K562 (cell line): ENCODE measurements around the gene INHBE. TPM values are rescaled to one million over a fixed set of nuclear protein-coding genes. Genes with fewer than 3 reads are reported as not detected.

Experiments
- ATAC-seq: fragments of 200-7000 bp; cut with Tn5 transposase; 3 replicates; pipeline ENCODE4 v1.9.1; 2020; ENCODE audit warnings: moderate library complexity
- BruUV-seq: library from RNA; stranded (reverse); fragments of 400-500 nt; replicated peaks from 2 replicates; lab custom pipeline; 2021; lab: Mats Ljungman, UMichigan
- CTCF ChIA-PET: fragments of 300-600 bp; formaldehyde crosslinking; extraction: SDS; loops from one replicate; lab custom pipeline; 2021; ENCODE audit warnings: low intra/inter-chr PET ratio; lab: Yijun Ruan, JAX
- POLR2A ChIA-PET: fragments of 300-600, 350-650 bp; sonication (Branson Sonifier 250); formaldehyde crosslinking; extraction: SDS; loops from one replicate; lab custom pipeline; 2021; ENCODE audit warnings: antibody characterized with exemption, inconsistent platforms; lab: Yijun Ruan, JAX
- DNase-seq, 4 experiments: peaks; one replicate each; pipeline versions ENCODE4 v3.0.0 to v3.0.0-alpha.2; 2011 to 2018; ENCODE audit warnings: low spot score in 3 of 4, mixed read lengths in 3 of 4; ENCODE audit errors: extremely low read depth in 1 of 4
- FAIRE-seq: peaks from 2 replicates; lab custom pipeline; 2011; peaks lifted over from hg19 to GRCh38; lab: Jason Lieb, UNC
- H2AFZ ChIP-seq: 2 replicates; pipeline ENCODE4 v1.6.0; 2011; ENCODE audit warnings: low read depth, low read length, control low read depth, inconsistent platforms
- H3K27ac ChIP-seq: fragments of 200-600 bp; 3 replicates; pipeline ENCODE4 v1.8.0; 2011; ENCODE audit warnings: low read depth, mild to moderate bottlenecking, control low read depth, inconsistent platforms, low read length, moderate library complexity, mixed read lengths; ENCODE audit errors: extremely low read depth
- H3K27me3 ChIP-seq, 2 experiments: fragments of 300-600 bp in 1 of 2; 2 replicates in 1 of 2; 3 replicates in 1 of 2; pipeline versions ENCODE4 v1.6.0 to v1.8.0; 2011; ENCODE audit warnings: inconsistent platforms in 2 of 2, low read length in 2 of 2, mild to moderate bottlenecking in 1 of 2, mixed read lengths in 1 of 2, moderate library complexity in 1 of 2; ENCODE audit not compliant: control insufficient read depth in 2 of 2, insufficient read depth in 2 of 2
- H3K36me3 ChIP-seq: fragments of 300-600 bp; 3 replicates; pipeline ENCODE4 v1.8.0; 2011; ENCODE audit warnings: mild to moderate bottlenecking, low read length, inconsistent platforms; ENCODE audit not compliant: control insufficient read depth, insufficient read depth
- H3K4me1 ChIP-seq, 2 experiments: fragments of 200-600 bp in 1 of 2; replicated peaks in 1 of 2; 2 replicates in 1 of 2; 3 replicates in 1 of 2; pipeline versions ENCODE4 v1.5.1 to v1.8.0; 2011; ENCODE audit warnings: inconsistent platforms in 2 of 2, low read length in 2 of 2, mild to moderate bottlenecking in 1 of 2, mixed read lengths in 1 of 2, moderate library complexity in 1 of 2; ENCODE audit not compliant: control insufficient read depth in 2 of 2, insufficient read depth in 2 of 2
- H3K4me2 ChIP-seq: 2 replicates; pipeline ENCODE4 v1.6.1; 2011; ENCODE audit warnings: low read length, control low read depth, inconsistent platforms, mixed read lengths; ENCODE audit not compliant: insufficient read depth
- H3K4me3 ChIP-seq: fragments of 200-600 bp; sonication (generic), shearing (Covaris generic); 2 replicates; pipeline ENCODE4 v1.5.1; 2016; ENCODE audit warnings: control low read depth, inconsistent platforms
- H3K79me2 ChIP-seq: fragments of 200-600 bp; 3 replicates; pipeline ENCODE4 v1.8.0; 2011; ENCODE audit warnings: low read length, inconsistent platforms; ENCODE audit not compliant: control insufficient read depth, insufficient read depth
- H3K9ac ChIP-seq, 2 experiments: 2 replicates each; pipeline versions ENCODE4 v1.6.0 to v1.6.1; 2011; ENCODE audit warnings: low read depth in 2 of 2, low read length in 2 of 2, control low read depth in 1 of 2, inconsistent platforms in 1 of 2, mild to moderate bottlenecking in 1 of 2, mixed read lengths in 1 of 2; ENCODE audit not compliant: insufficient read depth in 1 of 2
- H3K9me1 ChIP-seq: one replicate; pipeline ENCODE4 v1.6.0; 2011; ENCODE audit warnings: inconsistent platforms, mild to moderate bottlenecking, low read length, moderate library complexity; ENCODE audit not compliant: control insufficient read depth, insufficient read depth
- H3K9me3 ChIP-seq: replicated peaks from 2 replicates; pipeline ENCODE4 v1.5.1; 2011; ENCODE audit warnings: low read depth, low read length, inconsistent platforms; ENCODE audit not compliant: control insufficient read depth, insufficient read depth
- H4K20me1 ChIP-seq: replicated peaks from 2 replicates; pipeline ENCODE4 v1.6.1; 2011; ENCODE audit warnings: low read length, inconsistent platforms, mixed read lengths; ENCODE audit not compliant: control insufficient read depth, insufficient read depth
- ZBTB2 ChIP-seq: fragments of 450-650 bp; IDR thresholded peaks from 2 replicates; pipeline ENCODE4 v1.6.1; 2016; ENCODE audit warnings: antibody characterized with exemption
- ZKSCAN8 ChIP-seq: fragments of 200-800 bp; sonication (Bioruptor generic); IDR thresholded peaks from 2 replicates; pipeline ENCODE4 v1.6.1; 2016; ENCODE audit warnings: missing genetic modification characterization, missing compliant biosample characterization
- ZNF212 ChIP-seq: fragments of 450-650 bp; formaldehyde crosslinking; IDR thresholded peaks from 2 replicates; pipeline ENCODE4 v1.4.0; 2020; ENCODE audit warnings: mild to moderate bottlenecking
- WGBS: fragments of 100-300 bp; shearing (Covaris generic); methylation state at CpG from one replicate; pipeline ENCODE4 v1.1.6; 2016; ENCODE audit warnings: low coverage, mixed read lengths; ENCODE audit not compliant: insufficient coverage; ENCODE audit errors: missing lambda C conversion rate; 5-methylcytosine and 5-hydroxymethylcytosine counted together
- in situ Hi-C: fragments of 300-500 bp; cut with MboI; formaldehyde crosslinking; loops from 4 replicates; pipeline ENCODE4 v1.15.0; 2018; ENCODE audit warnings: inconsistent platforms, mixed read lengths
- intact Hi-C: fragments of 100-400 bp; cut with micrococcal nuclease; formaldehyde crosslinking; loops from 2 replicates; pipeline ENCODE4 v1.14.2; 2022
- polyA plus RNA-seq, 8 experiments: library from polyadenylated mRNA; depleted of rRNA in 4 of 8; stranded (reverse) in 5 of 8; unstranded in 3 of 8; fragments of >200 nt; fragmentation: Nextera tagmentation in 2 of 8; fragmentation: Illumina TruSeq in 1 of 8; extraction: Ambion mirVana in 2 of 8; extraction: Trizol in 1 of 8; gene quantifications; 2 replicates each; pipeline versions ENCODE4 v1.2.1 to v1.2.3, GENCODE V29; 2011 to 2014; ENCODE audit warnings: inconsistent platforms in 1 of 8, missing spikeins in 1 of 8
- total RNA-seq, 7 experiments: library from RNA; depleted of rRNA in 6 of 7; stranded (reverse); fragments of >200 nt in 6 of 7; fragmentation: Illumina TruSeq in 2 of 7; extraction: Trizol in 2 of 7; gene quantifications; 2 replicates each; pipeline versions ENCODE4 v1.2.1 to v1.2.3, GENCODE V29; 2011 to 2021; ENCODE audit warnings: low replicate concordance in 1 of 7

INHBE gene
- total and polyA plus RNA-seq, 9 of the 15 experiments (the other 6 are each of a cell fraction or from before 2014, with no cell fraction given), result 0.94 to 9.9 (median 7.3) TPM

DNA sequence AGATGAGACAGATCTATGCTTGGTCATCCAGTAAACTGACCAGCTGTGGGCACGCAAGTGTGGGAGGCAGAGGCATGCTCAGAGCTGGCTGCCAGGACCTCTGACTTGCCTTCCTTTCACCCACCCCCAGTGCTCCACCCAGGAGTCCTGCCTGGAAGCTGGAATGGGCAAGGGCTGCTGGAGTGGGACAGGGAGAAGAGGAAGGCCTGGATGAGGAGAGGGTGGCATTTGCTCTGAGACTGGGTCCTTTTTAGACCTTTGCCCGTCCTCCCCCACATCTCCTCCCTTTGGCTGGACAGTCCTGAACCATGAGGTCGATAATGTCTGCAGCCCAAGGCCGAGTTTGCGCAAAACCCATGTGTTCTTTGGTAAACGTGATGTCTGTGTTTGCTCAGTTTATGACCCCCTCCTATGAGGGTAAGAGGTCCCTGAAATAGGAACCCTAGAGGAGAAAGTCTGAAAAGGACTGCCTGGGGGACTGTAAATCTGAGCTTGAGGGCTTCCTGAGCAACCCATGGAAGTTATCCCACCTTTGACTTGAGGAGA is 3.8 kb upstream of the INHBE start:
- ATAC-seq, result no peak
- Histone ChIP-seq H3K27ac (no peak overlapping the region), H3K4me1 (peaks cover 26 to 36% of the 10 kb centered on the region in 2 experiments), H3K4me3 (no peak overlapping the region), H3K79me2 (peaks cover 11% of the 10 kb centered on the region; the same call in 2 of the 3 replicates), H3K36me3 (no peaks in the 10 kb centered on the region), H2AFZ (peak overlapping the region; percentile 69)
- no peak for DNase-seq
- WGBS, result 38% methylated on average over 6 of the region's 6 CpGs
- no peak for FAIRE-seq
- in situ Hi-C loops, result loop anchor here (5.0 kb wide), 1 partner anchor 139 kb away; no protein-coding TSS in a partner anchor
- POLR2A ChIA-PET, result interaction anchor here (0.8 to 1.9 kb wide), 5 partner anchors 9 to 222 kb away, joined by 3 to 6 read pairs (median 4); partner anchors contain the start of gene SHMT2
- TF ChIP-seq ZBTB2, result no peak
- no peak for TF ChIP-seq ZNF212
- TF ChIP-seq ZKSCAN8, result 0 out of 2 replicates have a peak, but pooled peaks have one; percentile 5
- TF ChIP-seq, all 486 proteins: peak for 1
- H3K9ac ChIP-seq, result peak overlapping the region in 1 of 2 experiments; percentile 62; a peak in 1 of 4 replicates
- CTCF ChIA-PET, result interaction anchor here (0.9 to 2.2 kb wide), 3 partner anchors 144 to 188 kb away, joined by 5 to 20 read pairs (median 9); no protein-coding TSS in a partner anchor
- intact Hi-C loops, result no loop called here
- no peaks in the 10 kb centered on the region for H3K9me1 ChIP-seq
- H3K27me3 ChIP-seq, result no peaks in the 10 kb centered on the region
- no TSS peak for BruUV-seq
- H3K9me3 ChIP-seq, result no peaks in the 10 kb centered on the region
- no peaks in the 10 kb centered on the region for H4K20me1 ChIP-seq
- H3K4me2 ChIP-seq, result no peak overlapping the region
